Muscle of leg (tissue), 11 donors: ENCODE measurements around the gene ATP10B. TPM values are rescaled to one million over a fixed set of nuclear protein-coding genes. Genes with fewer than 3 reads are reported as not detected.

Experiments
- DNase-seq: peaks from one replicate; pipeline ENCODE4 v3.0.0; 2013
- H3K27ac ChIP-seq: one replicate; pipeline ENCODE4 v1.5.1; 2013; ENCODE audit warnings: mild to moderate bottlenecking, low read length, control low read depth
- H3K27me3 ChIP-seq: one replicate; pipeline ENCODE4 v1.6.1; 2013; ENCODE audit warnings: low read length; ENCODE audit not compliant: control insufficient read depth, insufficient read depth
- H3K36me3 ChIP-seq: one replicate; pipeline ENCODE4 v1.6.1; 2013; ENCODE audit warnings: low read length; ENCODE audit not compliant: control insufficient read depth, insufficient read depth
- H3K4me1 ChIP-seq: one replicate; pipeline ENCODE4 v1.6.1; 2013; ENCODE audit warnings: low read length; ENCODE audit not compliant: control insufficient read depth, insufficient read depth
- H3K4me3 ChIP-seq: one replicate; pipeline ENCODE4 v1.5.1; 2013; ENCODE audit warnings: low read length, control low read depth
- H3K9me3 ChIP-seq: replicated peaks from 2 replicates; pipeline ENCODE4 v1.6.1; 2013; ENCODE audit warnings: low read depth, low read length; ENCODE audit not compliant: control insufficient read depth
- WGBS: methylation state at CpG from one replicate; pipeline ENCODE4 v1.1.5; 2013; ENCODE audit warnings: missing lambda C conversion rate; ENCODE audit not compliant: insufficient coverage; 5-methylcytosine and 5-hydroxymethylcytosine counted together
- polyA plus RNA-seq, 8 donors: library from polyadenylated mRNA; unstranded; fragments of 120-200 nt; gene quantifications; one replicate each; pipeline versions ENCODE4 v1.2.1 to v1.2.3, GENCODE V29; 2013; ENCODE audit warnings: inconsistent platforms in 1 of 8, low replicate concordance in 1 of 8; ENCODE audit not compliant: insufficient read length in 8 of 8, insufficient read depth in 1 of 8
- total RNA-seq: library from RNA; stranded (reverse); fragments of 120-200 nt; gene quantifications from one replicate; pipeline ENCODE4 v1.2.4, GENCODE V29; 2013

The ATP10B gene
- total and polyA plus RNA-seq, 9 donors: 0.24 to 1.4 (median 0.60) TPM

- no peak for DNase-seq
- no peak overlapping the region for H3K27ac ChIP-seq
Measured at GRCh38 chr5:160789219-160789859, 62.7 kb downstream of the ATP10B start.

GRCh38 chr5:160788102-160788660, 63.8 kb downstream of the ATP10B start:
- Histone ChIP-seq H3K4me3 (no peak overlapping the region), H3K36me3 (no peaks in the 10 kb centered on the region), H3K27ac (no peak overlapping the region), H3K9me3 (no peaks in the 10 kb centered on the region), H3K27me3 (no peaks in the 10 kb centered on the region), H3K4me1 (no peaks in the 10 kb centered on the region)
- WGBS: 67% methylated on average over 2 of the region's 3 CpGs
- DNase-seq: no peak

More at GRCh38 chr5:160789219-160789859, 62.7 kb downstream of the ATP10B start:
- no peaks in the 10 kb centered on the region for H3K27me3 ChIP-seq
- no peak overlapping the region for H3K4me3 ChIP-seq
- 83% methylated on average over 2 of the region's 3 CpGs for WGBS
- H3K9me3 ChIP-seq: no peaks in the 10 kb centered on the region
- no peaks in the 10 kb centered on the region for H3K4me1 ChIP-seq
- no peaks in the 10 kb centered on the region for H3K36me3 ChIP-seq

GRCh38 chr5:160787240-160787639, 64.8 kb downstream of the ATP10B start:
- H3K9me3 ChIP-seq: no peaks in the 10 kb centered on the region
- H3K4me1 ChIP-seq: no peaks in the 10 kb centered on the region
- H3K27ac ChIP-seq: no peak overlapping the region
- no peak overlapping the region for H3K4me3 ChIP-seq
- no peaks in the 10 kb centered on the region for H3K27me3 ChIP-seq
- WGBS: 72% methylated on average over 4 of the region's 4 CpGs
- DNase-seq: no peak
- H3K36me3 ChIP-seq: no peaks in the 10 kb centered on the region

GRCh38 chr5:160774666-160775315, 77.2 kb downstream of the ATP10B start:
- Histone ChIP-seq H3K27me3 (no peaks in the 10 kb centered on the region), H3K9me3 (no peaks in the 10 kb centered on the region), H3K4me3 (no peak overlapping the region), H3K4me1 (no peaks in the 10 kb centered on the region), H3K27ac (no peak overlapping the region), H3K36me3 (no peaks in the 10 kb centered on the region)
- WGBS: 53% methylated on average over 8 of the region's 11 CpGs
- no peak for DNase-seq

GRCh38 chr5:160773646-160774410, 78.2 kb downstream of the ATP10B start:
- 69% methylated on average over 6 of the region's 10 CpGs for WGBS
- H3K27ac ChIP-seq: no peak overlapping the region
- no peaks in the 10 kb centered on the region for H3K27me3 ChIP-seq
- no peaks in the 10 kb centered on the region for H3K9me3 ChIP-seq
- H3K36me3 ChIP-seq: no peaks in the 10 kb centered on the region
- DNase-seq: no peak
- no peaks in the 10 kb centered on the region for H3K4me1 ChIP-seq
- H3K4me3 ChIP-seq: no peak overlapping the region

GRCh38 chr5:160772854-160773253, 79.2 kb downstream of the ATP10B start:
- WGBS: 80% methylated on average over 6 of the region's 7 CpGs
- DNase-seq: no peak
- Histone ChIP-seq H3K9me3 (no peaks in the 10 kb centered on the region), H3K4me3 (no peak overlapping the region), H3K27ac (no peak overlapping the region), H3K36me3 (no peaks in the 10 kb centered on the region), H3K27me3 (no peaks in the 10 kb centered on the region), H3K4me1 (no peaks in the 10 kb centered on the region)

GRCh38 chr5:160770718-160771117, 81.3 kb downstream of the ATP10B start:
- no CpG with 5 or more reads among the region's 3 CpGs for WGBS
- H3K36me3 ChIP-seq: no peaks in the 10 kb centered on the region
- no peak overlapping the region for H3K27ac ChIP-seq
- H3K4me3 ChIP-seq: no peak overlapping the region
- DNase-seq: no peak
- H3K9me3 ChIP-seq: no peaks in the 10 kb centered on the region
- H3K4me1 ChIP-seq: no peaks in the 10 kb centered on the region
- H3K27me3 ChIP-seq: no peaks in the 10 kb centered on the region

- Histone ChIP-seq H3K9me3 (no peaks in the 10 kb centered on the region), H3K4me3 (no peak overlapping the region), H3K27me3 (no peaks in the 10 kb centered on the region), H3K27ac (no peak overlapping the region), H3K4me1 (no peaks in the 10 kb centered on the region), H3K36me3 (no peaks in the 10 kb centered on the region)
- no CpG with 5 or more reads among the region's 4 CpGs for WGBS
- no peak for DNase-seq
Measured at GRCh38 chr5:160769301-160769700, 82.7 kb downstream of the ATP10B start.

- Histone ChIP-seq H3K27me3 (no peaks in the 10 kb centered on the region), H3K4me3 (no peak overlapping the region), H3K4me1 (no peaks in the 10 kb centered on the region), H3K9me3 (no peaks in the 10 kb centered on the region), H3K36me3 (no peaks in the 10 kb centered on the region), H3K27ac (no peak overlapping the region)
- DNase-seq: no peak
- no CpG with 5 or more reads among the region's 4 CpGs for WGBS
Measured at GRCh38 chr5:160767062-160767461, 84.9 kb downstream of the ATP10B start.

GRCh38 chr5:160760008-160760407, 92.0 kb downstream of the ATP10B start:
- Histone ChIP-seq H3K27ac (no peak overlapping the region), H3K27me3 (no peaks in the 10 kb centered on the region), H3K4me3 (no peak overlapping the region), H3K4me1 (no peaks in the 10 kb centered on the region), H3K9me3 (no peaks in the 10 kb centered on the region), H3K36me3 (no peaks in the 10 kb centered on the region)
- no peak for DNase-seq
- WGBS: no CpG with 5 or more reads among the region's 3 CpGs
